Stimulated activated naive B cell treated with anti-CD40 and anti-IgM and Interleukin-4, amounts not matched to agents 10 μg/mL and 1 μg/mL and 100 μg/mL, for 72 hours (primary cell): ENCODE measurements around the gene CFC1.
"Not testable (repeated sequence)": the region's sequence is repeated elsewhere in the genome, so short reads cannot be mapped to it uniquely, and the experiment has no call there.

Experiments
- ATAC-seq, 2 donors: fragments of 150-1000 bp; cut with Tn5 transposase; replicated peaks; 2 replicates each; pipeline ENCODE4 v1.10.0; 2021; ENCODE audit warnings: moderate library complexity in 1 of 2
- DNase-seq: peaks from one replicate; pipeline ENCODE4 v3.0.0; 2021
- H3K27ac Mint-ChIP-seq: one replicate; pipeline ENCODE4 v1.8.0; 2022; ENCODE audit warnings: mild to moderate bottlenecking, mixed read lengths
- H3K27me3 Mint-ChIP-seq, 2 donors: one replicate each; pipeline ENCODE4 v1.8.0; 2022; ENCODE audit warnings: mixed read lengths in 2 of 2
- H3K36me3 Mint-ChIP-seq, 2 donors: one replicate each; pipeline ENCODE4 v1.8.0; 2022; ENCODE audit warnings: mixed read lengths in 2 of 2, mild to moderate bottlenecking in 1 of 2
- H3K4me1 Mint-ChIP-seq, 2 donors: one replicate each; pipeline ENCODE4 v1.8.0; 2022; ENCODE audit warnings: mixed read lengths in 2 of 2, mild to moderate bottlenecking in 1 of 2
- H3K4me3 Mint-ChIP-seq, 2 donors: one replicate each; pipeline ENCODE4 v1.8.0; 2022; ENCODE audit warnings: mild to moderate bottlenecking in 2 of 2, mixed read lengths in 2 of 2, moderate library complexity in 1 of 2
- H3K9me3 Mint-ChIP-seq, 2 donors: one replicate each; pipeline ENCODE4 v1.8.0; 2022; ENCODE audit warnings: mixed read lengths in 2 of 2, mild to moderate bottlenecking in 1 of 2

The CFC1 gene

DNA sequence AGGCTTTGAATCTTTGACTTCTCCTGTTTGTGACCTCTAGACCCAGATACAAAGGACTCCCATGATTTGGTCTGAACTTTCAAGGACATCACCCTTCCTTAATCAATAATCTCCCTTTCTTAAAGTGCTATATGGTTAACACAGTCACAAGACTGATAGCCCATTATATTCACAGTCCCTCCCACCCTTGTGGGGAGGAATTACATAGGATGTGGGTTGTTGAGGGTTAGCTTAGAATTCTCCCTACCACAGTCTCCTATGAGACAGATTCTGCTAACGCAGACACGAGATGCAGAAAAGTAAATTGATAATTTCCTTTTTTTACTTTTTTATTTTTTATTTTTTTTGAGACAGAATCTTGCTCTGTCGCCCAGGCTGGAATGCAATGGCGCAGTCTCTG lies 45.2 kb downstream of the CFC1 start:
- H3K9me3 Mint-ChIP-seq, H3K27me3 Mint-ChIP-seq, DNase-seq, H3K4me3 Mint-ChIP-seq, ATAC-seq, H3K36me3 Mint-ChIP-seq, H3K4me1 Mint-ChIP-seq, H3K27ac Mint-ChIP-seq: not testable (repeated sequence)

DNA sequence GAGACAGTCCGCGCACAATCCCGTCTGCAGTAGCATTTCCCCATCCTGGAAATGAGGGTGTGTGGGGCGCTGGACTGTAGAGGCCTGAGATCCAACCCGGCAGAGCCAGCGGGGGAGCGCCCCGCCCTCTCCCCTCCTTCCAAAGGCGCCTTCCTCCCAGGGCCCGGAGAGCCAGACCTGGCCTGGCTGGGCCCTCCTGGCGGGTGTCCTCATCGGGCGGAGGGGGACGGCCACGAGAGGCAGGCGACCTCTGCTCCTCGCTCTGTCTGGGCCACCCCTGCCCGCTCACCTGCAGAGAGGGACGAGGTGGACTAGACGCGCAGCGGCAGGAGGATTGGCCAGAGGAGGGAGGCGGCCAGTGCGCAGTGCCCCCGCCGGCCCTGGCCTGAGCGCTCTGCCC lies 49.9 kb downstream of the CFC1 start:
- DNase-seq, H3K4me3 Mint-ChIP-seq, H3K27me3 Mint-ChIP-seq, H3K9me3 Mint-ChIP-seq, ATAC-seq, H3K4me1 Mint-ChIP-seq, H3K36me3 Mint-ChIP-seq, H3K27ac Mint-ChIP-seq: not testable (repeated sequence)

DNA sequence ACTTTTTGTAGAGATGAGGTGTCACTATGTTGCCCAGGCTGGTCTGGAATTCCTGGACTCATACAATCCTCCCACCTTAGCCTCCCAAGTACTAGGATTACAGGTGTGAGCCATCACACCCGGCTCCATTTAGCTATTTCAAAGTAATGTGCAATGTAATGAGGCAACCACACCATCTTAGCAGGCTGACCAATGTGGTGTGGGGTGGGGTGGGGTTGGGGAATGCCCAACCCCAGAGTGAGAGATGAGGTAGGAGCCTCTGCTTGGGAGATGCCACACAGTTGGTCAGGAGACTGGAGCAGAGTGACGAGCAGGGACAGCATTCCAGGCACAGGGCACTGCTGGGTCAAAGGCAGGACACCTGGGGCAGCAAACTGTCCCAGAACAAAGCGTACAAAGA lies 51.0 kb downstream of the CFC1 start:
- not testable (repeated sequence) for H3K27ac Mint-ChIP-seq, DNase-seq, H3K4me1 Mint-ChIP-seq, H3K9me3 Mint-ChIP-seq, H3K27me3 Mint-ChIP-seq, ATAC-seq, H3K4me3 Mint-ChIP-seq, H3K36me3 Mint-ChIP-seq

GRCh38 chr2:130544978-130545377 lies 54.4 kb downstream of the CFC1 start:
- H3K27ac Mint-ChIP-seq, H3K36me3 Mint-ChIP-seq, H3K4me1 Mint-ChIP-seq, H3K27me3 Mint-ChIP-seq, DNase-seq, H3K9me3 Mint-ChIP-seq, ATAC-seq, H3K4me3 Mint-ChIP-seq: not testable (repeated sequence)

GRCh38 chr2:130543785-130544528 lies 55.4 kb downstream of the CFC1 start:
- not testable (repeated sequence) for DNase-seq, H3K27me3 Mint-ChIP-seq, H3K9me3 Mint-ChIP-seq, H3K4me1 Mint-ChIP-seq, H3K27ac Mint-ChIP-seq, H3K4me3 Mint-ChIP-seq, H3K36me3 Mint-ChIP-seq, ATAC-seq

GRCh38 chr2:130542789-130543188 lies 56.6 kb downstream of the CFC1 start:
- H3K27me3 Mint-ChIP-seq, ATAC-seq, H3K4me1 Mint-ChIP-seq, H3K4me3 Mint-ChIP-seq, H3K36me3 Mint-ChIP-seq, H3K9me3 Mint-ChIP-seq, DNase-seq, H3K27ac Mint-ChIP-seq: not testable (repeated sequence)
